Lung (tissue), 12 donors: ENCODE data around the gene NLRP9. TPM values are rescaled to one million over a fixed set of nuclear protein-coding genes. Genes with fewer than 3 reads are reported as not detected.

Source experiments
- ATAC-seq: fragments of 200-7000 bp; cut with Tn5 transposase; one replicate; pipeline ENCODE4 v1.9.1; 2020; ENCODE audit warnings: moderate number of reproducible peaks; ENCODE audit not compliant: insufficient read depth, low FRiP score
- DNase-seq, 3 donors: peaks; one replicate each; pipeline ENCODE4 v3.0.0-alpha.2; 2013 to 2017
- H3K27ac ChIP-seq, 2 donors: one replicate each; pipeline ENCODE4 v1.5.1; 2013; ENCODE audit warnings: mild to moderate bottlenecking in 2 of 2, moderate library complexity in 2 of 2, control low read depth in 1 of 2, inconsistent platforms in 1 of 2, low read depth in 1 of 2, low read length in 1 of 2
- H3K27me3 ChIP-seq, 3 donors: one replicate each; pipeline ENCODE4 v1.5.1; 2013; ENCODE audit warnings: low read length in 2 of 3; ENCODE audit not compliant: control insufficient read depth in 3 of 3, insufficient read depth in 3 of 3
- H3K36me3 ChIP-seq, 4 donors: one replicate each; pipeline ENCODE4 v1.5.1; 2013; ENCODE audit warnings: low read length in 4 of 4, mild to moderate bottlenecking in 1 of 4, moderate library complexity in 1 of 4; ENCODE audit not compliant: control insufficient read depth in 4 of 4, insufficient read depth in 4 of 4
- H3K4me1 ChIP-seq, 5 donors: one replicate each; pipeline ENCODE4 v1.5.1; 2013; ENCODE audit warnings: low read length in 5 of 5, mild to moderate bottlenecking in 2 of 5, moderate library complexity in 1 of 5; ENCODE audit not compliant: control insufficient read depth in 5 of 5, insufficient read depth in 5 of 5
- H3K4me3 ChIP-seq: one replicate; pipeline ENCODE4 v1.5.1; 2013; ENCODE audit warnings: mild to moderate bottlenecking, control low read depth, moderate library complexity
- H3K9ac ChIP-seq, 2 donors: one replicate each; pipeline ENCODE4 v1.5.1; 2013; ENCODE audit warnings: low read length in 2 of 2, control low read depth in 1 of 2; ENCODE audit not compliant: insufficient read depth in 1 of 2
- H3K9me3 ChIP-seq, 4 donors: one replicate each; pipeline ENCODE4 v1.5.1; 2013; ENCODE audit warnings: low read length in 3 of 4, mild to moderate bottlenecking in 1 of 4, moderate library complexity in 1 of 4; ENCODE audit not compliant: control insufficient read depth in 4 of 4, insufficient read depth in 3 of 4
- WGBS, 2 donors: extraction: QIAGEN DNeasy Blood & Tissue Kit; methylation state at CpG; one replicate each; pipeline ENCODE4 v1.1.7; 2013; 5-methylcytosine and 5-hydroxymethylcytosine counted together
- polyA plus RNA-seq, 2 donors: library from polyadenylated mRNA; stranded (reverse); fragments of 200-250 nt; gene quantifications; one replicate each; pipeline ENCODE4 v1.2.1, GENCODE V29; 2013
- total RNA-seq, 2 donors: library from RNA; depleted of rRNA in 1 of 2; stranded (reverse); fragments of >200 nt in 1 of 2; gene quantifications; one replicate each; pipeline ENCODE4 v1.2.1, GENCODE V29; 2014 to 2021
- TF ChIP-seq, protein P1 (sequence below): IDR thresholded peaks from 2 replicates; pipeline ENCODE4 v1.5.1; 2012; ENCODE audit warnings: mild to moderate bottlenecking; ENCODE audit errors: control extremely low read depth, extremely low read depth
- donor health status: control.
- donor health status: control.
- donor health status: Bipolar disorder and iron deficiency.
- donor health status: healthy.
- donor health status: DM: yes; HTN: yes; CAD: no.

NLRP9 gene
- total and polyA plus RNA-seq, 4 donors: not detected

DNA sequence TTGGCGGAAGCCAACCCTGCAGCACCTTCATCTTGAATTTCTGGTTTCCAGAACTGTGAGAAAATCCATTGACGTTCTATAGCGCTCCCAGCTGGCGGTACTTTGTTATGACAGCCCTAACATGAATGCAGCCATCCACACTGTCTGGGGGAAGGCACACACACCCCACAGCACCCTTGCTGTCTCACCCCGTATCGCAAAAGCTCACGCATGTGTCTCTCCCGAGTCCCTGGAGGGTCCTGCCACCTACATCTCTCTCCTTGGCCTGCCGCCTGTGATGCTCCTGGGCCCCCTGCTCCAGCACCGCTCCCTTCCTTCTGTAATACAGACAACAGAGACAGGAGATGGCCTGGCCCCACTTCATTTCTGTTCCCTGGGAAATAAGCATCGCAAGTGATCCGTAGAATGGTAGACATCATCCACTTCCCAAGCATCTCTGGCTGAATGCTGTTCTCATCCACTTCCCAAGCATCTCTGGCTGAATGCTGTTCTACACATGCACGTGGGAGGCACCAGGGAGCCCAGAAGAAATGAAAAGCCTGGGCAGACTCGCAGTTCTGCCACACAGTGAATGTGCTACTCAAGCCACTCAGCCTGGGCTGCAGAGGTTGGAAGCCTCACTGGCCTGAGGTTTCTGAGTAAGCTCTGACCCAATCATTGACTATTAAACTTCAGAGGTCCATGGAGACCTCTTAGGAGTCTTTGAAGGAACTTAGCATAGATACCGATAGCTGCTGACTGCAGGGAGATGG is 33.5 kb downstream of the NLRP9 start:
- H3K4me3 ChIP-seq: no peak overlapping the region
- no peaks in the 10 kb centered on the region for H3K27me3 ChIP-seq
- TF ChIP-seq, protein P1, sequence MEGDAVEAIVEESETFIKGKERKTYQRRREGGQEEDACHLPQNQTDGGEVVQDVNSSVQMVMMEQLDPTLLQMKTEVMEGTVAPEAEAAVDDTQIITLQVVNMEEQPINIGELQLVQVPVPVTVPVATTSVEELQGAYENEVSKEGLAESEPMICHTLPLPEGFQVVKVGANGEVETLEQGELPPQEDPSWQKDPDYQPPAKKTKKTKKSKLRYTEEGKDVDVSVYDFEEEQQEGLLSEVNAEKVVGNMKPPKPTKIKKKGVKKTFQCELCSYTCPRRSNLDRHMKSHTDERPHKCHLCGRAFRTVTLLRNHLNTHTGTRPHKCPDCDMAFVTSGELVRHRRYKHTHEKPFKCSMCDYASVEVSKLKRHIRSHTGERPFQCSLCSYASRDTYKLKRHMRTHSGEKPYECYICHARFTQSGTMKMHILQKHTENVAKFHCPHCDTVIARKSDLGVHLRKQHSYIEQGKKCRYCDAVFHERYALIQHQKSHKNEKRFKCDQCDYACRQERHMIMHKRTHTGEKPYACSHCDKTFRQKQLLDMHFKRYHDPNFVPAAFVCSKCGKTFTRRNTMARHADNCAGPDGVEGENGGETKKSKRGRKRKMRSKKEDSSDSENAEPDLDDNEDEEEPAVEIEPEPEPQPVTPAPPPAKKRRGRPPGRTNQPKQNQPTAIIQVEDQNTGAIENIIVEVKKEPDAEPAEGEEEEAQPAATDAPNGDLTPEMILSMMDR: no peak
- no peaks in the 10 kb centered on the region for H3K4me1 ChIP-seq
- ATAC-seq (no peak), DNase-seq (no peak)
- peaks cover 0 to 1% (median 0%) of the 10 kb centered on the region in 4 donors for H3K9me3 ChIP-seq
- H3K27ac ChIP-seq: no peak overlapping the region
- peaks cover 0 to 9% (median 8%) of the 10 kb centered on the region in 4 donors for H3K36me3 ChIP-seq
- 91 to 92% methylated on average over 15 of the region's 15 CpGs for WGBS, 2 donors
- no peak overlapping the region for H3K9ac ChIP-seq

DNA sequence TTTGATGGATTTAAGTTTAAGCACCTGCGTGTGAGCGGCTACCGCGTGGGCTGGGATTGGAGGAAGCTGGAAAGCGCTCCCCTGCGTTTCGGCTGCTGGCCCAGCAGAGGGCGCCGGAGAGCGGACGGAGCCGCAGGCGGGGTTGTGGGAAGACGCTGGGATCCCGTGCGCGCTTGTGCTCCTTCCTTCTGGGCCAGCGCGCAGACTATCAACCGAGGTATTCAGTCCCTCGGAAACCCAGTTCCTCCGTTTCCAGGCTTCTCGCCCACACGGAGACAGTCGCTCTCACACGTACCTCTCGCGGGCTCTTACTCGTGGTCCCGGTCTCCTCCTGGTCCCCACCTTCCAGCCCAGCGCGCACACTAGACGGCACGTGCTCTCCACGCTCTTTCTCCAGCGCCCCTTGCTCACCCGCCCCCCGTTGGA is 34.4 kb downstream of the NLRP9 start:
- TF ChIP-seq, protein P1: peak; percentile 22
- H3K4me3 ChIP-seq: no peak overlapping the region
- peaks cover 0 to 13% (median 8%) of the 10 kb centered on the region in 4 donors for H3K36me3 ChIP-seq
- H3K9ac ChIP-seq: no peak overlapping the region
- H3K27me3 ChIP-seq: no peaks in the 10 kb centered on the region
- DNase-seq (peak; percentile 24 to 50 (median 49)), ATAC-seq (peak; percentile 77)
- WGBS, 2 donors: 41 to 52% methylated on average over 37 to 38 of the region's 38 CpGs
- H3K4me1 ChIP-seq: no peaks in the 10 kb centered on the region
- peaks cover 0 to 1% (median 0%) of the 10 kb centered on the region in 4 donors for H3K9me3 ChIP-seq
- H3K27ac ChIP-seq: no peak overlapping the region

DNA sequence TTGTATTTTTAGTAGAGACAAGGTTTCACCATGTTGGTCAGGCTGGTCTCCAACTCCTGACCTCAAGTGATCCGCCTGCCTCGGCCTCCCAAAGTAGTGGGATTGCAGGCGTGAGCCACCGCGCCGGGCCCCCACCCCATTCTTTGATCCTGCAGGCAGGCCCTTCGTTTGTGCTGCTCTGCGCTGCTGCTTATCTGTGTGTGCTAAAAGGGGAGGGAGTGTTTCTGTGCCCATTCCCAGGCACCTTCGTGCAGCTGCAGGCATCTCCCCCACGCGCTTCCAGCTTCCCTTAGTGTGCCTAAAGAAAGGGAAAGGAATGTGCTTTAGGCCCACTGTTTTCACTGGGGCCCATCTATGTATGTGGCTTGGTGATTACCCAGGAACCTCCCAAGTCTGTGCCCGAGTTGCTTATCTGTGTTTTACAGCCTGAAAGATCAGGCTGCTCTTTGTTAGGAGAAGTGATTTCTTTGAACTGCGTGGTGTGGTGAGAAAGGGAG is 36.0 kb downstream of the NLRP9 start:
- H3K9me3 ChIP-seq: no peaks in the 10 kb centered on the region
- H3K4me3 ChIP-seq: no peak overlapping the region
- WGBS, 2 donors: 78 to 84% methylated on average over 13 of the region's 13 CpGs
- TF ChIP-seq, protein P1: no peak
- H3K27me3 ChIP-seq: no peaks in the 10 kb centered on the region
- no peak overlapping the region for H3K27ac ChIP-seq
- no peak overlapping the region for H3K9ac ChIP-seq
- peaks cover 3 to 25% (median 8%) of the 10 kb centered on the region in 4 donors for H3K36me3 ChIP-seq
- ATAC-seq (no peak), DNase-seq (peak in 1 of 3 donors; percentile 15)
- H3K4me1 ChIP-seq: no peaks in the 10 kb centered on the region
